ENCODE results near the gene CELSR1.

CELSR1 gene

DNA sequence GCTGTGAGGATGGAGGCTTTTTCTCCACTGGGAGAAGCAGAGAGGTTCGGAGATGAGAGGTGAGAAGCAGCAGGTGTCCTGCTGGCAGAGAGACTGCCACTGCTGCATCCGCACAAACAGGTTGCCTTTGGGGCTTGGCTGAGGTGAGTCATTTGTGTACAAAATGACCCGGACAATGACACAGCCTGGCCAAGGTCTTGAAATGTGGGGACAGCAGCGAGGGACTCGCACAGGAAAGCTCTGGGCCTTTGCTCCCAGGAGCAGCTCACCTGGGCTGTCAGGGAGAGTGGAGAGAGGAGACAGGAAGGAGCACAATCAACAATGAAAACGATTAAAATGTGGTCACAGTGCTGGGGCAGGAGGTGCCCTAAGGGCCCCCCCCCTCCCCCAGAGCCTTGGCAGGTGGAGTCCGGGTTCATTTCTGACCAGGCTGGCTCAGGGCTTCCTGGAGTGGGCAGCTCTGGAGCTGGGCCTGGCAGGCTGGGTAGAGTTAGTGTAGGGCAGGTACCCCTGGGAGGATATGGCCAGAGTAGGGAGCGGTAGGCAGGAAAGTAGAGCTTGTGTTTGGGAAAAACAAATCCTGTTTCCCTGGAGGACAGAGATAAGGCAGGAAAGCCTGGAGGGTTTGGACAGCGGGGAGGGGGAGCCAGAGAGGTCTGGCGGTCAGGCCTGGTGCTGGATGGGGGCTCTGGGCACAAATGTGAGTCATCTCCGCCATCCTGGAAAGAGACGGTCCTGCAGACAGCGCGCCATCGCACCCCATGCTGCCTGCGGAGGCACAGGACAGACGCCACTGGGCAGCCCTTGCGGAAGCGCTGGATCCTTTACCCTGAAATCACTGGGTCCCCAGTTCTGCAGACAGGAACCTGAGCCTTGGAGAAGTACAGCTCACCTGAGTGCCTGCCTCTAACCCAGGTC lies 37.8 kb upstream of the CELSR1 start:
- peak; percentile 21 for DNase-seq

DNA sequence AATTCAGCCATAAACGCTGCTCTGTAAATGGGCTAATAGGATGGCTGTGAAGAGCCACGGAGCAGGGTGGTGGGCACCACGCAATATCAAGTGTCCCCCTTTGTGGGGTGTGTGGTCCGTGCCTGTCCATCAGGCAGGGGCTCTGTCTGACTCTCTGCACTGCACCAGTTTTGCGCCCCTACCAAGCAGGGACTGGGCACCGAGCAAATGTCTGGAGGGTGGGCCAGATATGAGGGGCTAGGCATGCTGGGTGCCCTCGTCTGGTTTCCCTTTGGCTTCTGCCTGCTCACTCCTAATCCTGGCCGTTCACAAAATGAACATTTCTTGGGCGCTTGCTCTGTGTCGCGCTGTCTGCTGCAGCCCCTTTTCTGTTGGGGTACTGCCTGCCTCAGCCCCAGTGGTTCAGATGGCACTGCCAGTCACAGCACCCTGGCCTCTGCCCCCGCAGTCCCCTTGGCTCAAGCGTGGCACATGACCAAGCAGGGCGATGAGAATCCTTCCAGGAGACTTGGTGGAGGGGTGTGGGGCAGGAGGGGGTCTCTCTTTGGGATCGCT lies 37.1 kb upstream of the CELSR1 start:
- DNase-seq, result no peak

DNA sequence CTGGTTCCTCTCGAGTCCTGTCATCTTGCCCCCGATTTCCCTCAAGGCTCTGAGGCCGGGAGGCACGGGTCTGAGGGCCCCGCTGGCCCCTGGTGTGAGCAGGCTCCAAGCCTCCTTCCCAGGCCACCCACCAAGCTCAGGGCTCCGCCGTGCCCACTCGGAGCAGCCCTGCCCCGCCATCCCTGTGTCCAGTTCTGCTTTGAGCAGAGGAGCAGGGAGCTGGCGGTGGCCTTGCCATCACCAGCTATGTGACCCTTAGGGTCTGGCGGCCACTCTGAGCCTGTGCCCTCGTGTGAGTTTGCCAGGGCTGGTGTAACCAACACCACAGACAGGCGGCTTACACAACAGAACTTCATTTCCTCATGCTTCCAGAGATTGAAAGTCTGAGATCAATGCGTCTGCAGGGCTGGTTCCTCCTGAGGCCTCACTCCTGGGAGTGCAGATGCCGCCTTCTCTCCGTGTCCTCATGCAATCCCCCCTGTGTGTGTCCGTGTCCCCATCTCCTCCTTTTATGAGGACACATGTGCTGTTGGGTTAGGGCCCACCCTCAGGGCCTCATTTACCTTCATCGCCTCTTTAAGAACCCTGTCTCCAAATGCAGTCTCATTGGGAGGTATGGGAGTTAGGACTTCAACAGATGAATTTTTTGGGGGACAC lies 36.5 kb upstream of the CELSR1 start:
- no peak for DNase-seq

GRCh38 chr22:46572911-46573780 lies 35.7 kb upstream of the CELSR1 start:
- DNase-seq, result peak; percentile 14

GRCh38 chr22:46571642-46572250 lies 34.3 kb upstream of the CELSR1 start:
- DNase-seq, result no peak

DNA sequence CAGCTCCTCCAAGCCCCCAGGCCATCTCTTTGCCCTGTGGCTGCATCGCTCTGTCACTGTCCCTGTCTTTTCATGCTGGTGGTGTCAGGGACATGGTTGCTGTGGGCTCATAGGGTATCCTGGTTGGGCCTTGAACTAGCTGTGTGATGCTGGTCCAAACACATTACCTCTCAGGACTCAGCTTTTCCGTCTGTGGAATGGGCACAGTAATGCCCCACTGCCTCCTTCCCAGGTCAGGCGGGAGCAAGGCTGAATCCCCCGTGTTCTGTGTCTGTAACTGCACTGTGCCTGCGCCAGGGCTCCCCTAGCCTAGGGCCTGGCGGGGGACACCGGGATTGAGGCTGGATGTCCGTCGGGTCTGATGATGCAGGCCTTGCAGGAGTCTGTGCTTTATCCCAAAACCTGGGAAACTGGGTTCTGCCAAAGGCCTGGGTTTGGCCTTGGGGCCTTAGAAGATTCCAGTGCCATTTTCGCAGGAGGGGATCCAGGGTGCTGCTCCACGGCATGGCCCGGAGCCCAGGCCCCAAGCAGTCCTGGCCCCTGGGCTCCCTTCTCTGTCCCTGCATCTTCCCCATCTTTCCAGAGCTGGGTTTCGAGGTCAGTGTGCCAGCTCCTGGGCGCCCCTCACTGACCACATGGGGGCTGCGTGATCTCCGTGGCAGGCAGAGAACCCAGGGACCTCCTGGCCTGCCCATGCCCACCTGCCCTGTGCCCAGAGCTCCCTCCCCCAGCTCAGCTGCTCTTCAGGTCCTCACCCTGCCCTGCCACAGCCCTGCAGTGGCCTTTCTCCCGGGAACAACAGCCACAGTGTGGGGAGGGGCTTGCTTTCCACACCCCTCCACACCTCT lies 32.7 kb upstream of the CELSR1 start:
- no peak for DNase-seq

DNA sequence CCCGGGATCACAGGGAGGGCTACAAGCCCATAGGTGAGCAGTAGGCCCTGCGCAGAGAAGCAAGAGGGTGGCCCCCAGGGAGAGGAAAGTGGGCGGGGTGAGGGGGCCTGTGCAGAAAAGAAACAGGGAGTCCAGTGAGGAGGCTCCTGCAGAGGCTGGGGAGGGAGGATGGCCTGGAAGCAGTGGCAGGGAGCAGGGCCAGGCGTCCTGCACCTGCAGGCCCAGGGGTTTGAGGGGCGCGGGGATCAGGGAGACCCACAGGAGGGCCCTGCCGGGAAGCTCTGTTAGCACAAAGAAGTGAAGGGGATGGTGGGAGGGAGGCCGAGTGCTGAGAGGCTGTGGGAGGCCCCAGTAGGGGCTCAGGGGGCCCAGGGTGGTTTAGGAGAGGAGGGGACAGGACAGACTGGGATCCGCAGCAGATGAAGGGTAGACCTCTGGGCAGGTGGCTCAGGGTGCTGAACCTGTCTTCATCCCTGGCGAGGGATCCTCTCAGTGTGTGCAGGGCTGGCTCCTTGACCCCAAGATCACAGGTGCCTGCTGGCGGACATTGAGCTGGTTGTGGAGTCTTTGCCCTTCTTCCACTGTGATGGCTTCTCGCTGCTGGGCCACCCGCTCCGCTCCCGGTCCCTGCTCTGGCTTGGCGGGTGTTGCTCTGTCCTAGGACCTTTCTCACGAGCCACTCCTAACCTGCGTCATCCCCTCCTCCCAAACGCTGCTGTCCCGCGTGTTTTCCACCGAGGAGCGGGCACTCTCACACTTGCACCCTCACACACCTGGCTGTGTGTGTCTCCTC lies 31.8 kb upstream of the CELSR1 start:
- no peak for DNase-seq

DNA sequence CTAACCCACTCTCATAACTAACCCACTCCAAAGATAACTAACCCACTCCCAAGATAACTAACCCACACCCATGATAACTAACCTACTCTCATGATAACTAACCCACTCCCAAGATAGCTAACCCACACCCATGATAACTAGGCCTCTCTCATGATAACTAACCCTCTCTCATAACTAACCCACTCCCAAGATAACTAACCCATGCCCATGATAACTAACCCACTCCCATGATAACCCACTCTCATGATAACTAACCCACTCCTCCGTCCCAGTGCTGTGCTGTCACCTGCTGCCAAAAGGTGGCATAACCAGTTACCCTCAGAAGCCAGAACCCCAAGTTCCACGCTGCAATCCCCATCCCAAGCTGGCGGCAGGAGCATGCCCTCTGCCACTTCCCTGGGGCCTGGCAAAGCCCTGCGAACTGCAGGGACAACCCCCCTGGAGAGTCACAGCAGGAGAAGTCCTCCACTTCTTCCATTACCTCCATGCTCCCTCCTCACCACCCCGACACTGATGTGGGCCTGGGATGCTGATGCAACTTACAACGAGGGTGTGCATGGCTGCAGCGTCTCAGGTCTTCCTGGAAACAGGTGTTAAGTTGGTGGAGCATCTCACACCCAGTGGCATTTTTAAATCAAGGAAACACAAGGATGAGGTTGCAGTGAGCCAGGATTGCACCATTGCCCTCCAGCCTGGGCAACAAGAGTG lies 30.8 kb upstream of the CELSR1 start:
- DNase-seq, result no peak

DNA sequence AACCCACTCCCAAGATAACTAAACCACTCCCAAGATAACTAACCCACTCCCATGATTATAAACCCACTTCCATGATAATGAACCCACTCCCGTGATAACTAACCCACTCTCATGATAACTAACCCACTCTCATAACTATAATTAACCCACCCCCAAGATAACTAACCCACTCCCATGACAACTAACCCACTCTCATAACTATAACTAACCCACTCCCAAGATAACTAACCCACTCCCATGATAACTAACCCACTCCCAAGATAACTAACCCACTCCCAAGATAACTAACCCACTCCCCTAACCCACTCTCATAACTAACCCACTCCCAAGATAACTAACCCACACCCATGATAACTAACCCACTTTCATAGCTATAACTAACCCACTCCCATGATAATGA lies 30.1 kb upstream of the CELSR1 start:
- DNase-seq, result no peak

DNA sequence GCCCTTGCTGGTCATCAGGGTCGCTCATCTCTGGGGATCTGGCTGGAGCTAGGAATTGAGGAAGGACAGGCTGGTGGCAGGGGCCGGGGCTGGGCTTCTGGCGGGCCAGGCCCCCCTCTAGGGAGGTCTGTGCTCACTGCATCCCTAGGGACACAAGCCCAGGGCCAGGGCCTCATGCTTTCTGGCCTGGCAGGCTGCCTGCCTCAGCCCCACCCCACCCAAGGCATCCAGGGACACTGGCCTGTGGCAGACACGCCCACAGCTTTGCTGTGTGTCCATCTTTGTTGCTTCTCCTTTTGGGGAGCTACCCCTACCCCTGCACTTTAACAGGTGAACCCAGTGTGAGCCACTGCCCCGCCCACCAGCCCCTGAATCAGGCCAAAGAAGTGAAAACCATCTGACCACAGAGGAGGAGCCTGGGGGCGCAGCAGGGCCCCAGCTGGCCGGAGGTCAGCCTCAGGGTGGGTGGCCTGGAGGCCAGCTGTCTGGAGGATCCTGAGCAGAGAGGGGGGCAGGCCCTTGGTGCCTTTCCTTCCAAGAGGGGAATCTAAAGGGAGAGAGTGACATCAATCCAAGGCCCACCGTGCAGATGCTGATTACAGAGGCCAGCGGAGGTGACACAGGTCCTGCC lies 26.8 kb upstream of the CELSR1 start:
- DNase-seq, result no peak

- peak; percentile 71 for DNase-seq
These were observed 26.1 kb upstream of the CELSR1 start for GRCh38 chr22:46563381-46564083.

DNA sequence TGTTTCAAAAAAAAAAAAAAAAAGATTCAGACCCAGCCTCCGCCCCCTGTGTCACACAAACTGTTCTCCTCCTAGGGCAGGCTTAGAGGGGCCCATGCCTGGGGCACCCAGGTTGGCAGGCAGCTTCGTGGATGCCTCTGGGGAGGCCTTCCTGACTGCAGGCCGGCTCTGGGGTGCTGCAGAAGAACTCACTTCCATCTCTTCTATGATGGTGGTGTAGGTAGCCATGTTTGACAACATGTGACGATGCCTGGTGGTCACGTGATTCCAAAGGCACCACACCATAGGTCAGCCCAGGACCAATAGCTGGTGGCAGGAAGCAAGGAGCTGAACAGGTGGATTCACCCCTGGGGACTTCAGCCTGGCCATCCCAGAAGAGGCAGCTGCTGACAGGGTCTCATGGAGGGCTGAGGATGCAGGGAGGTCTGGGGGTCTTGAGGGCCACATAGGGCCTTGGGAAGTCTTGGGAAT lies 24.1 kb upstream of the CELSR1 start:
- no peak for DNase-seq

DNA sequence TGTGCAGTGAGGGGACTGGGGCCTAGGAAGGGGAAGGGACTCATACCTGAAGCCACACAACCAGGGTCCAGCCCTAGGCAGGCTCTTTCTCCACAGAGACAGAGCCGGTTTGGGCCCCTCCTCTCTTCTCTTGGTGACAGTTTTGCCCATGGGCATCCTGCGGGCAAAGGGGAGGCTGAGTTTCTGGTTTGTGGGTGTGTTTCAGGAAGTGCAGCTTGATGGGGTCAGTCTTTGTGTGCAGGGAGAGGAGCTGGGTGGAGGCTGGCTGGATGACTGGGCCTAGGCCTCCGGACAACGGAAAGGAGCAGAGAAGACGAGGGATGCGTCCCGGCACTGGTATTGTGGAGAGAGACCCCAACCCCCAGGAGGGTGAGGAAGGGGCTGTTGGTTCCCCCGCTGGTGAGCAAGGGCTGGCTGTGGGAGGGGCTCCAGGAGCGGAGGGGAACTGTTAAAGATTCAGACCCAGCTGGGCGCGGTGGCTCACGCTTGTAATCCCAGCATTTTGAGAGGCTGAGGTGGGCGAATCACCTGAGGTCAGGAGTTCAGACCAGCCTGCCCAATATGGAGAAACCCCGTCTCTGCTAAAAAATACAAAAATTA lies 23.4 kb upstream of the CELSR1 start:
- no peak for DNase-seq

- DNase-seq, result no peak
These were observed 20.5 kb upstream of the CELSR1 start for GRCh38 chr22:46557736-46558480.

- no peak for DNase-seq
These were observed 19.4 kb upstream of the CELSR1 start for GRCh38 chr22:46556775-46557174.

- DNase-seq, result no peak
These were observed 15.8 kb upstream of the CELSR1 start for GRCh38 chr22:46553189-46553588.

DNA sequence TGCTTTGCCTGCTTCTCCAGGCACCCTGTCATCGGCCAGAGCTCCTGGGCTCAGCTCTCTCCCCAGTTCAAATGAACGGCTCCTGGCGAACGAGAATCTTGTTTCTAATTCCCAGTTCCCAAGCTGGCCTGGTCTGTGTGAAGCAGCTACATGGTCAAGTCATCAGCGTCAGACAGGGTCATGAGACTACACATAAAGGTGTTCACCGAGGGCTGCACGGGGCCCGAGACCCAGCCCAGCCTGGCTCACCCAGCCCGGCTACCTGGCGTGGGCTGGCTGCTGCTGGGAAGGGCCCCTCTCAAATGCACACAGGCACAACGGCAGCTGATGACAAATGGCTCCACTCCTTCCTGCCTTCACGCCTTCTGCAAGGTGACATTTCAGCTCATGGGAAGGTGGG lies 14.6 kb upstream of the CELSR1 start:
- DNase-seq, result no peak

- DNase-seq, result no peak
These were observed 13.9 kb upstream of the CELSR1 start for GRCh38 chr22:46551321-46551720.
